ENCODE data around the gene ABHD5.

The ABHD5 gene

GRCh38 chr3:43757666-43758321 is 67.1 kb downstream of the ABHD5 start:
- no peak overlapping the region for H3K4me3 ChIP-seq (ENCODE audit: low read length)
- no peak for TF ChIP-seq CTCF (conservative IDR thresholded peaks at IDR 0.05; ENCODE audit: low read depth, low read length)
- DNase-seq (ENCODE audit: low read depth): no peak

- H3K4me3 ChIP-seq (ENCODE audit: low read length): no peak overlapping the region
- DNase-seq (ENCODE audit: low read depth): no peak
Observed at GRCh38 chr3:43758592-43759225, 68.0 kb downstream of the ABHD5 start.

GRCh38 chr3:43759297-43759782 is 68.6 kb downstream of the ABHD5 start:
- peak; percentile 45 for TF ChIP-seq CTCF (conservative IDR thresholded peaks at IDR 0.05; ENCODE audit: low read depth, low read length)
- DNase-seq (ENCODE audit: low read depth): no peak

More at GRCh38 chr3:43758592-43759225, 68.0 kb downstream of the ABHD5 start:
- no peak for TF ChIP-seq CTCF (conservative IDR thresholded peaks at IDR 0.05; ENCODE audit: low read depth, low read length)

GRCh38 chr3:43759938-43760337 is 69.2 kb downstream of the ABHD5 start:
- no peak overlapping the region for H3K4me3 ChIP-seq (ENCODE audit: low read length)
- TF ChIP-seq CTCF (conservative IDR thresholded peaks at IDR 0.05; ENCODE audit: low read depth, low read length): no peak
- DNase-seq (ENCODE audit: low read depth): no peak

More at GRCh38 chr3:43759297-43759782, 68.6 kb downstream of the ABHD5 start:
- no peak overlapping the region for H3K4me3 ChIP-seq (ENCODE audit: low read length)

- no peak overlapping the region for H3K4me3 ChIP-seq (ENCODE audit: low read length)
- TF ChIP-seq CTCF (conservative IDR thresholded peaks at IDR 0.05; ENCODE audit: low read depth, low read length): no peak
- DNase-seq (ENCODE audit: low read depth): no peak
Observed at GRCh38 chr3:43760938-43761337, 70.2 kb downstream of the ABHD5 start.

GRCh38 chr3:43762451-43762850 is 71.7 kb downstream of the ABHD5 start:
- H3K4me3 ChIP-seq (ENCODE audit: low read length): no peak overlapping the region
- DNase-seq (ENCODE audit: low read depth): no peak
- no peak for TF ChIP-seq CTCF (conservative IDR thresholded peaks at IDR 0.05; ENCODE audit: low read depth, low read length)

- no peak for TF ChIP-seq CTCF (conservative IDR thresholded peaks at IDR 0.05; ENCODE audit: low read depth, low read length)
- no peak for DNase-seq (ENCODE audit: low read depth)
- no peak overlapping the region for H3K4me3 ChIP-seq (ENCODE audit: low read length)
Observed at GRCh38 chr3:43764056-43764455, 73.3 kb downstream of the ABHD5 start.
